Thyroid gland (tissue), 4 donors: ENCODE measurements around the gene ZNF750.

Experiments
- CTCF ChIP-seq, 6 experiments: fragments of 200-600 bp in 3 of 6; fragments of 450-650 bp in 3 of 6; sonication (generic) in 3 of 6; IDR thresholded peaks; one replicate each; pipeline ENCODE4 v1.5.1; 2016 to 2019; ENCODE audit warnings: antibody characterized with exemption in 6 of 6, mild to moderate bottlenecking in 2 of 6, inconsistent platforms in 1 of 6, moderate library complexity in 1 of 6
- POLR2A ChIP-seq, 2 donors: fragments of 450-650 bp; IDR thresholded peaks; one replicate each; pipeline ENCODE4 v1.6.1; 2017; ENCODE audit warnings: antibody characterized with exemption in 2 of 2, mild to moderate bottlenecking in 2 of 2, moderate library complexity in 1 of 2

GRCh38 chr17:82884970-82885353, 45.1 kb upstream of the ZNF750 start:
- TF ChIP-seq POLR2A (IDR thresholded peaks at IDR 0.05) (no peak), CTCF (IDR thresholded peaks at IDR 0.05) (no peak)
